HEK293 (cell line): Measurements from ENCODE around the gene CPN2.

Source experiments
- CTCF ChIA-PET: fragments of 350-600 bp; formaldehyde crosslinking; extraction: SDS; loops from one replicate; lab custom pipeline; 2021; ENCODE audit warnings: antibody characterized with exemption; lab: Yijun Ruan, JAX
- POLR2A ChIA-PET: fragments of 300-600 bp; formaldehyde crosslinking; extraction: SDS; loops from one replicate; lab custom pipeline; 2020; ENCODE audit warnings: antibody characterized with exemption, inconsistent platforms; lab: Yijun Ruan, JAX
- H3K27ac ChIP-seq: fragments of 200-500 bp; sonication (Bioruptor generic); 2 replicates; pipeline ENCODE4 v1.5.1; 2014; ENCODE audit warnings: low read depth, low read length, control low read depth, inconsistent platforms; ENCODE audit errors: extremely low read depth
- H3K36me3 ChIP-seq, 2 experiments: fragments of 200-500 bp in 1 of 2; sonication (Bioruptor generic) in 1 of 2; 1 replicate in 1 of 2; 2 replicates in 1 of 2; pipeline ENCODE4 v1.5.1; 2014 to 2017; ENCODE audit warnings: inconsistent platforms in 2 of 2, low read length in 2 of 2; ENCODE audit not compliant: control insufficient read depth in 2 of 2, insufficient read depth in 1 of 2
- H3K4me1 ChIP-seq: fragments of 200-500 bp; sonication (Bioruptor generic); 2 replicates; pipeline ENCODE4 v1.5.1; 2014; ENCODE audit warnings: mild to moderate bottlenecking, low read length, inconsistent platforms; ENCODE audit not compliant: control insufficient read depth, insufficient read depth
- H3K4me3 ChIP-seq: 2 replicates; pipeline ENCODE4 v1.5.1; 2011; ENCODE audit warnings: low read depth, mild to moderate bottlenecking, control low read depth, low read length, moderate library complexity
- H3K9me3 ChIP-seq: fragments of 200-500 bp; sonication (Bioruptor generic); 2 replicates; pipeline ENCODE4 v1.5.1; 2014; ENCODE audit warnings: low read depth, low read length, inconsistent platforms; ENCODE audit not compliant: control insufficient read depth, insufficient read depth
- KLF9 ChIP-seq: fragments of 450-650 bp; formaldehyde crosslinking; IDR thresholded peaks from 2 replicates; pipeline ENCODE4 v1.5.1; 2016; ENCODE audit warnings: missing biosample characterization, missing genetic modification characterization, low read depth
- REPIN1 ChIP-seq: fragments of 450-650 bp; formaldehyde crosslinking; IDR thresholded peaks from 2 replicates; pipeline ENCODE4 v1.5.1; 2017; ENCODE audit warnings: missing biosample characterization, missing genetic modification characterization, low read depth
- SCRT2 ChIP-seq: fragments of 450-650 bp; formaldehyde crosslinking; IDR thresholded peaks from 2 replicates; pipeline ENCODE4 v1.5.1; 2016; ENCODE audit warnings: missing biosample characterization, missing genetic modification characterization
- SP2 ChIP-seq: fragments of 450-650 bp; formaldehyde crosslinking; IDR thresholded peaks from 2 replicates; pipeline ENCODE4 v1.5.1; 2016; ENCODE audit warnings: missing biosample characterization, missing genetic modification characterization
- SP3 ChIP-seq: fragments of 450-650 bp; formaldehyde crosslinking; IDR thresholded peaks from 2 replicates; pipeline ENCODE4 v1.5.1; 2016; ENCODE audit warnings: missing biosample characterization, missing genetic modification characterization
- ZBTB1 ChIP-seq: fragments of 450-650 bp; formaldehyde crosslinking; IDR thresholded peaks from 2 replicates; pipeline ENCODE4 v1.5.1; 2016; ENCODE audit warnings: missing biosample characterization, missing genetic modification characterization
- ZBTB49 ChIP-seq: fragments of 450-650 bp; formaldehyde crosslinking; IDR thresholded peaks from 2 replicates; pipeline ENCODE4 v1.5.1; 2016; ENCODE audit warnings: missing biosample characterization, missing genetic modification characterization, low read depth
- ZBTB6 ChIP-seq: fragments of 450-650 bp; formaldehyde crosslinking; IDR thresholded peaks from 2 replicates; pipeline ENCODE4 v1.5.1; 2017; ENCODE audit warnings: missing biosample characterization, missing genetic modification characterization
- ZFP69B ChIP-seq: fragments of 450-650 bp; formaldehyde crosslinking; IDR thresholded peaks from 2 replicates; pipeline ENCODE4 v1.5.1; 2016; ENCODE audit warnings: missing biosample characterization, missing genetic modification characterization
- ZNF148 ChIP-seq: fragments of 450-650 bp; formaldehyde crosslinking; IDR thresholded peaks from 2 replicates; pipeline ENCODE4 v1.5.0; 2017; ENCODE audit warnings: missing biosample characterization, missing genetic modification characterization, borderline replicate concordance
- ZNF214 ChIP-seq: fragments of 450-650 bp; formaldehyde crosslinking; IDR thresholded peaks from 2 replicates; pipeline ENCODE4 v1.5.1; 2017; ENCODE audit warnings: missing biosample characterization, mild to moderate bottlenecking, missing genetic modification characterization, borderline replicate concordance
- ZNF362 ChIP-seq: fragments of 450-650 bp; formaldehyde crosslinking; IDR thresholded peaks from 2 replicates; pipeline ENCODE4 v1.5.1; 2016; ENCODE audit warnings: missing biosample characterization, missing genetic modification characterization
- ZNF518A ChIP-seq: fragments of 450-650 bp; formaldehyde crosslinking; conservative IDR thresholded peaks from 2 replicates; pipeline ENCODE4 v1.5.1; 2016; ENCODE audit warnings: low read depth, missing biosample characterization, missing genetic modification characterization
- ZNF596 ChIP-seq: fragments of 450-650 bp; IDR thresholded peaks from 2 replicates; pipeline ENCODE4 v1.5.0; 2018; ENCODE audit warnings: missing biosample characterization, mild to moderate bottlenecking, missing genetic modification characterization, moderate library complexity
- ZNF624 ChIP-seq: fragments of 450-650 bp; formaldehyde crosslinking; IDR thresholded peaks from 2 replicates; pipeline ENCODE4 v1.5.1; 2017; ENCODE audit warnings: missing biosample characterization, missing genetic modification characterization
- ZNF670 ChIP-seq: fragments of 450-650 bp; formaldehyde crosslinking; IDR thresholded peaks from 2 replicates; pipeline ENCODE4 v1.5.1; 2016; ENCODE audit warnings: missing biosample characterization, missing genetic modification characterization, low read depth
- ZNF701 ChIP-seq: fragments of 450-650 bp; formaldehyde crosslinking; IDR thresholded peaks from 2 replicates; pipeline ENCODE4 v1.5.1; 2016; ENCODE audit warnings: missing biosample characterization, missing genetic modification characterization

CPN2 gene

GRCh38 chr3:194399166-194399565 is 48.0 kb upstream of the CPN2 start, which contains the start of gene GP5:
TSS of gene GP5 (minus strand) at chr3:194399266. CDS start at chr3:194398282, 984 bp downstream.
- ChIA-PET POLR2A (no interaction called here), CTCF (interaction anchor here (0.7 to 0.8 kb wide), 2 partner anchors 14 to 56 kb away, joined by 3 read pairs; no protein-coding TSS in a partner anchor)

More at GRCh38 chr3:194399166-194399565, 48.0 kb upstream of the CPN2 start, which contains the start of gene GP5:
- Histone ChIP-seq H3K4me3 (no peak within 1 kb of the TSS), H3K36me3 (peaks cover 0 to 9% of the 10 kb centered on the region in 2 experiments; a peak in 1 of 3 replicates), H3K4me1 (no peaks in the 10 kb centered on the region), H3K27ac (no peak within 1 kb of the TSS), H3K9me3 (no peaks in the 10 kb centered on the region)
- TF ChIP-seq ZNF701 (tag by site-specific recombination) (no peak), ZNF214 (tag by site-specific recombination) (no peak), KLF9 (no peak), ZNF148 (no peak), SCRT2 (no peak), ZNF362 (tag by site-specific recombination) (no peak), ZNF596 (no peak), SP3 (tag by site-specific recombination) (no peak), SP2 (no peak), ZBTB1 (tag by site-specific recombination) (no peak), ZBTB49 (no peak), REPIN1 (no peak), ZNF670 (tag by site-specific recombination) (no peak), ZBTB6 (no peak), ZNF624 (tag by site-specific recombination) (no peak), ZFP69B (no peak), ZNF518A (tag by site-specific recombination) (no peak)
